Right lobe of liver (tissue), 4 donors: ENCODE measurements around the gene ULBP1.

Experiments
- POLR2A ChIP-seq: fragments of 450-650 bp; IDR thresholded peaks from one replicate; pipeline ENCODE4 v1.6.1; 2017; ENCODE audit warnings: antibody characterized with exemption, mild to moderate bottlenecking
- TF ChIP-seq, protein P1 (sequence below), 4 donors: fragments of 200-600 bp in 3 of 4; fragments of 450-650 bp in 1 of 4; IDR thresholded peaks; one replicate each; pipeline versions ENCODE4 v1.5.1 to v1.8.0; 2016 to 2022; ENCODE audit warnings: antibody characterized with exemption in 4 of 4, mild to moderate bottlenecking in 2 of 4
- donor health status: DM: no; HTN: no; CAD: no.
- donor health status: DM: no; HTN: no; CAD: no.
- donor health status: DM: no; HTN: yes; CAD: no.

DNA sequence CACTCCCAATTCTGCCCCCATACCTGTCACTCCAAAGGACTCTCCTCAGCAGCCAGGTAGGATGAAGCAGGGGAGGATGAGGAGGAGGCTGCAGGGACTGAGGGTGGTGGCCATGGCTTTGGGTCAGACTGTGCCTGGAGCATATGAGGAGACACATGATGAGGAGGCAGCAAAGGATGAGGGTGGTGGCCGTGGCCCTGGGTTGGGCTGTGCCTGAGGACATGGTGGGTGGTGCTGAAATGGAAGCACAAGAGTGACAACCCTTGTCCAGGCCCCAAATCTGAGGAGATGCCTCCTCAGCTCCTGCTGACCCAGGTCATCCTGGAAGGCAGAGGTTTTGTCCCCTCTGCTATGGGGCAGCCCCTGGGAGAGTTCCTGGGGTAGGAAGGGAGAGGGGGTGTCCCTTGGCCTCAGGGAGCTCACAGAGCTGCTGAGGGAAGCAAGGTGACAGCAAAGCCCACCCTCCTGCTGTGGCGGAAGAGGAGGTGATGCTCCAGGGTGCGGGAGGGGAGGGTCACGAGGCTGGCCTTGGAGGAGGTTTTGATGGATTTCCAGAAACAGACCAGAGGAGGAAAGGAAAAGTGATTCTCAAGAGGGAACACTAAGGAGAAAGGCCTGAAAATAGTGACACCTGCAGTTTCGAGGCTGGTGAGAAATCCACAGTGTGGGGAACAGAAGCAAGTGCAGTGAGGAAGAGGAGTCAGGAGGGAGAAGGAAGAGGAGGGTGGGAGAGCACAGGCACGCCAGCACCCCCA is 45.4 kb upstream of the ULBP1 start:
- TF ChIP-seq POLR2A = no peak
- TF ChIP-seq, protein P1, sequence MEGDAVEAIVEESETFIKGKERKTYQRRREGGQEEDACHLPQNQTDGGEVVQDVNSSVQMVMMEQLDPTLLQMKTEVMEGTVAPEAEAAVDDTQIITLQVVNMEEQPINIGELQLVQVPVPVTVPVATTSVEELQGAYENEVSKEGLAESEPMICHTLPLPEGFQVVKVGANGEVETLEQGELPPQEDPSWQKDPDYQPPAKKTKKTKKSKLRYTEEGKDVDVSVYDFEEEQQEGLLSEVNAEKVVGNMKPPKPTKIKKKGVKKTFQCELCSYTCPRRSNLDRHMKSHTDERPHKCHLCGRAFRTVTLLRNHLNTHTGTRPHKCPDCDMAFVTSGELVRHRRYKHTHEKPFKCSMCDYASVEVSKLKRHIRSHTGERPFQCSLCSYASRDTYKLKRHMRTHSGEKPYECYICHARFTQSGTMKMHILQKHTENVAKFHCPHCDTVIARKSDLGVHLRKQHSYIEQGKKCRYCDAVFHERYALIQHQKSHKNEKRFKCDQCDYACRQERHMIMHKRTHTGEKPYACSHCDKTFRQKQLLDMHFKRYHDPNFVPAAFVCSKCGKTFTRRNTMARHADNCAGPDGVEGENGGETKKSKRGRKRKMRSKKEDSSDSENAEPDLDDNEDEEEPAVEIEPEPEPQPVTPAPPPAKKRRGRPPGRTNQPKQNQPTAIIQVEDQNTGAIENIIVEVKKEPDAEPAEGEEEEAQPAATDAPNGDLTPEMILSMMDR (IDR thresholded peaks at IDR 0.05) = no peak
